Left ventricle myocardium inferior (tissue), 1 donor: ENCODE results near the gene KRTAP1-5. TPM values are rescaled to one million over a fixed set of nuclear protein-coding genes. Genes with fewer than 3 reads are reported as not detected.

Experiments used
- DNase-seq: peaks from one replicate; pipeline ENCODE4 v3.0.0-alpha.2; 2020
- H3K27ac ChIP-seq: fragments of 200-600 bp; replicated peaks from 2 replicates; pipeline ENCODE4 v1.8.0; 2021
- H3K27me3 ChIP-seq: fragments of 200-600 bp; 2 replicates; pipeline ENCODE4 v1.8.0; 2021; ENCODE audit warnings: low read depth
- H3K36me3 ChIP-seq: fragments of 200-600 bp; 2 replicates; pipeline ENCODE4 v1.8.0; 2021
- H3K4me1 ChIP-seq: fragments of 200-600 bp; 2 replicates; pipeline ENCODE4 v1.8.0; 2021
- H3K4me3 ChIP-seq: fragments of 200-600 bp; 2 replicates; pipeline ENCODE4 v1.8.0; 2021; ENCODE audit warnings: mild to moderate bottlenecking, moderate library complexity
- H3K9me3 ChIP-seq: fragments of 200-600 bp; replicated peaks from 2 replicates; pipeline ENCODE4 v1.8.0; 2021
- intact Hi-C: fragments of 100-400 bp; cut with micrococcal nuclease; formaldehyde crosslinking; loops from one replicate; pipeline ENCODE4 v1.11.0; 2022
- total RNA-seq: library from RNA; stranded (reverse); fragmentation: NEBNext Ultra II Directional; extraction: Animal tissue kit (Norgen Biotek cat#: 25700); gene quantifications from one replicate; pipeline ENCODE4 v1.2.1, GENCODE V29; 2021
- TF ChIP-seq, protein P1 (sequence below): fragments of 200-600 bp; IDR thresholded peaks from 2 replicates; pipeline ENCODE4 v1.8.0; 2021; ENCODE audit warnings: antibody characterized with exemption, mild to moderate bottlenecking, borderline replicate concordance
- donor health status: DM: no; HTN: yes; CAD: no; lungs with severe emphysema.

Gene KRTAP1-5
- total RNA-seq, 1 donor from 2014 or later = not detected

DNA sequence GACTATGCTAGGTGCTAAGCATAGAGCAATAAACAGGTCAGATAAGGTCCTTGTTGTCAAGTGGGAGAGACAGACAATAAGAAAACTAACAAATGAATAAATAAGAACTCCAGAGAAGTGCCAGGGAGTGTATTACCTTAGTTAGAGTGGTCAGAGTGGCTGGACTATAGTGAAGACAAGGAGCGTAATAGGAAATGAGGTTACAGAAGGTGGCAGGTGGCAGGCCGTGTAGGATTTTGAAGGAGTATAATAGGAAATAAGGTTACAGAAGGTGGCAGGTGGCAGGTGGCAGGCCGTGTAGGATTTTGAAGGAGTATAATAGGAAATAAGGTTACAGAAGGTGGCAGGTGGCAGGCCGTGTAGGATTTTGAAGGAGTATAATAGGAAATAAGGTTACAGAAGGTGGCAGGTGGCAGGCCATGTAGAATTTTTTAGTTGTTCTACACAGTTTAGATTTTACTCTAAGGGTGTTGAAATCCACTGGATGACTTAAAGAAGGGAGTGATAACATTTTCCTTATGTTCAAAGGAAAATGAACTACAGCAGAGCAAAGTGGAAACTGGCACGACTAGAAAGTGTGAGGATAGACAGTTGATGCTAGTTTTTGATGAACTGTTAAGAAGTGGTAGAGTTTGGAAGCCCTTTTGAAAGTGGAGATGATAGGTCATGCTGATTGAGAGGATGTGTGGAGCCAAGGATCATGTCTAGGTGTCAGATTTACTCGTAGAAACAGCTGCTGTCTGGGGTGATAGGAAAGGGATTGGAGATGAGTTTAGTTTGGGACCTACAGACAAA lies 14.5 kb downstream of the KRTAP1-5 start:
- TF ChIP-seq, protein P1, sequence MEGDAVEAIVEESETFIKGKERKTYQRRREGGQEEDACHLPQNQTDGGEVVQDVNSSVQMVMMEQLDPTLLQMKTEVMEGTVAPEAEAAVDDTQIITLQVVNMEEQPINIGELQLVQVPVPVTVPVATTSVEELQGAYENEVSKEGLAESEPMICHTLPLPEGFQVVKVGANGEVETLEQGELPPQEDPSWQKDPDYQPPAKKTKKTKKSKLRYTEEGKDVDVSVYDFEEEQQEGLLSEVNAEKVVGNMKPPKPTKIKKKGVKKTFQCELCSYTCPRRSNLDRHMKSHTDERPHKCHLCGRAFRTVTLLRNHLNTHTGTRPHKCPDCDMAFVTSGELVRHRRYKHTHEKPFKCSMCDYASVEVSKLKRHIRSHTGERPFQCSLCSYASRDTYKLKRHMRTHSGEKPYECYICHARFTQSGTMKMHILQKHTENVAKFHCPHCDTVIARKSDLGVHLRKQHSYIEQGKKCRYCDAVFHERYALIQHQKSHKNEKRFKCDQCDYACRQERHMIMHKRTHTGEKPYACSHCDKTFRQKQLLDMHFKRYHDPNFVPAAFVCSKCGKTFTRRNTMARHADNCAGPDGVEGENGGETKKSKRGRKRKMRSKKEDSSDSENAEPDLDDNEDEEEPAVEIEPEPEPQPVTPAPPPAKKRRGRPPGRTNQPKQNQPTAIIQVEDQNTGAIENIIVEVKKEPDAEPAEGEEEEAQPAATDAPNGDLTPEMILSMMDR = no peak
- no peaks in the 10 kb centered on the region for H3K36me3 ChIP-seq
- intact Hi-C loops = no loop called here
- peaks cover 8% of the 10 kb centered on the region for H3K4me1 ChIP-seq
- no peaks in the 10 kb centered on the region for H3K9me3 ChIP-seq
- no peak for DNase-seq
- no peak overlapping the region for H3K4me3 ChIP-seq
- no peaks in the 10 kb centered on the region for H3K27me3 ChIP-seq
- H3K27ac ChIP-seq = no peak overlapping the region

DNA sequence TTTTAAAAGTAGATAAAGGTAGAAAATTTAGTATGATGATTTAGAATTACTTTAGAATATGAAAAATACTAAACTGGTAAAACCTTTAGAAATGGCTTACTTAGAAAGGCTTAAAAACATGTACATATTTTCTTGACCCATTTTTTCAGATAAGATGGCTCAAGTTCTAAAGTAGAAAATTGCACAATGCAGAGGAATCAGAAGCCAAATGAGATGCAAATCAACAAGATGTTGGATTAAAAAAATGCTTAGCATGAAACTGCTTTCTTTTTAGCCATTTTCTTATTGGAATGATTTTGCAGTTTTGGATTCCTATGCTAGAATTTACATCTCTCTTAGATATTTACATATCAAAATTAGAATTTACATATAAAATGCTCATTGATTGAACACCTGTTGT lies 16.6 kb downstream of the KRTAP1-5 start:
- TF ChIP-seq, protein P1 = no peak
- intact Hi-C loops = no loop called here

DNA sequence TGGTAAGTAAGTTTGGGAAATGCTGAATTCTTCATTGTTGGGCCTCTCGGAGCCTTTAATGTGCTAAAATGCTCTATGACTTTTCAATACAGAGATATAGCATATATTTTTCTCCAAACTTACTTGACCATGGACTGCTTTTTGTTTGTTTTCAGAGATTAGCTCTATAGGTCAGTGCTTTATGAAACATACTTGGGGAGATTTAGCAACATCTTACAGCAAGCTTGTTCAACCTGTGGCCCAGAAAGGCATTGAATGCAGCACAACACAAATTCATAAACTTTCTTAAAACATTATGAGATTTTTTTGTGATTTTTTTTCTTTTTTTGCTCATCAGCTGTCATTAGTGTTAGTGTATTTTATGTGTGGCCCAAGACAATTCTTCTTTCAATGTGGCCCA lies 17.1 kb downstream of the KRTAP1-5 start:
- H3K4me1 ChIP-seq = peaks cover 8% of the 10 kb centered on the region
- no peak overlapping the region for H3K4me3 ChIP-seq
- H3K9me3 ChIP-seq = no peaks in the 10 kb centered on the region
- H3K27ac ChIP-seq = no peak overlapping the region
- DNase-seq = no peak
- intact Hi-C loops = no loop called here
- TF ChIP-seq, protein P1 = no peak
- H3K27me3 ChIP-seq = no peaks in the 10 kb centered on the region
- H3K36me3 ChIP-seq = no peaks in the 10 kb centered on the region

More for the DNA sequence above, 16.6 kb downstream of the KRTAP1-5 start:
- Histone ChIP-seq H3K4me3 (no peak overlapping the region), H3K36me3 (no peaks in the 10 kb centered on the region), H3K9me3 (no peaks in the 10 kb centered on the region), H3K27ac (no peak overlapping the region), H3K27me3 (no peaks in the 10 kb centered on the region), H3K4me1 (peaks cover 8% of the 10 kb centered on the region)
- DNase-seq = no peak

DNA sequence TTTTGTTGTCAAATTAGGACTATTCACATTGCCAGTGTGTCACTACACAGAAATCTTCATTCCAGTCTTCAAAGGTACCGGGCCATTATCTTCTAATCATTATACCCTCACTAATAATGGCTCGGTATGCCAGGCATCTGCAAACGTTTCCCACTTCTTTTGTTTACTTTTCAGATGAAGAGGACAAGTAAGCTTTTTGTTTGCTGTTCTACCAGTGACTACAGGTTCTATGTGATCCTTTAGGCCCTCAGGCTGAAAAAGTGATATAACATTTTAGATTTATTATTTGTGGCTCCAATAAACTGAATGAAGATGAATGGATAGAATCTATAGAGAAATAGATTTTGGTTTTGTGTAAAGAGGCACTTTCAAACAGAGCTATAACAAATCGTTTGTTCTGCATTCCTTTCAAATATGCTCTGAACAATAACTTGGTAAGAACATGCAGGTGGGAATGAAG lies 17.7 kb downstream of the KRTAP1-5 start:
- no peaks in the 10 kb centered on the region for H3K9me3 ChIP-seq

DNA sequence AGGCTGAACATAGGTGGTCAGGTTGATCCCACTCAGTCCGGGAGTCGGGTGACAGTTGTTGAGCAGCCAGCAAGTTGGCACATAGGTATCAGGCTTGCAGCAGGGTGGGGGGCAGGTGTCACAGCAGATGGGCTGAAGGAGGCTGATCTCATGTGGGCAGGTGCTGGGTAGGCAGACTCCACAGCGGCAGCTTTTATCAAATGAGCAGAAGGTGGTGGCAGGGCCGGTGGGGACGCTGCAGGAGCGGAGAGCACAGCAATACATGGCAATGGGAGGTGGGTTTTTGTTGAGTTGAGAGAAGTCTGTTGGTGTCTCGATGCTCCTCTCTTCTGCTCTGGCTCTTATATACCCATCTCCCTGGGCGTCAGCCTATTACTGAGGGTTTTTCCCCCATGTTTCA lies 18.2 kb downstream of the KRTAP1-5 start, which contains the start of gene KRTAP3-1:
Gene KRTAP3-1 (minus strand): TSS at position 318 of the 400 bp plus-strand sequence. CDS start 54 bp downstream, at position 264.
- H3K4me3 ChIP-seq = no peak within 1 kb of the TSS
- H3K9me3 ChIP-seq = no peaks in the 10 kb centered on the region
- TF ChIP-seq, protein P1 = no peak

More for the DNA sequence above, 17.7 kb downstream of the KRTAP1-5 start:
- no peak for DNase-seq
- Histone ChIP-seq H3K27ac (no peak overlapping the region), H3K4me3 (no peak overlapping the region), H3K27me3 (peaks cover 4% of the 10 kb centered on the region), H3K4me1 (peaks cover 8% of the 10 kb centered on the region), H3K36me3 (no peaks in the 10 kb centered on the region)
- TF ChIP-seq, protein P1 = no peak
- intact Hi-C loops = no loop called here

More for the DNA sequence above, 18.2 kb downstream of the KRTAP1-5 start, which contains the start of gene KRTAP3-1:
- H3K36me3 ChIP-seq = no peaks in the 10 kb centered on the region
- no peak within 1 kb of the TSS for H3K27ac ChIP-seq
- peaks cover 4% of the 10 kb centered on the region for H3K4me1 ChIP-seq
- H3K27me3 ChIP-seq = peaks cover 9% of the 10 kb centered on the region
- DNase-seq = no peak
- intact Hi-C loops = no loop called here
